Measurements from ENCODE around the gene RUSC1. TPM values are rescaled to one million over a fixed set of nuclear protein-coding genes. Genes with fewer than 3 reads are reported as not detected.
"Not testable (repeated sequence)": the region's sequence is repeated elsewhere in the genome, so short reads cannot be mapped to it uniquely, and the experiment has no call there.

RUSC1 gene
- 10 to 100 TPM; 73.2 to 78.8 TPM for total RNA-seq
- long read RNA-seq, transcript RUSC1-201 (8 exons, 2,163 nt) = minor isoform, 8 of 119 reads
- long read RNA-seq, transcript RUSC1-203 (9 exons, 1,968 nt) = major isoform, 26 of 119 reads
- long read RNA-seq, transcript RUSC1-202 (9 exons, 2,503 nt) = minor isoform, 13 of 119 reads
- long read RNA-seq, transcript RUSC1-214 (8 exons, 1,700 nt) = minor isoform, 17 of 119 reads
- long read RNA-seq, partial matches to known transcripts = 24 of 119 reads
- long read RNA-seq, other reads (novel, unspliced or antisense) = 27 of 119 reads

- ATAC-seq = peak; percentile 37
- DNase-seq = peak; percentile 88 to 91
- intact Hi-C loops (cut with DNase I, micrococcal nuclease) = loop anchor here in 1 of 2 donors (10.0 kb wide), 1 partner anchor 56 kb away; the partner anchor contains the start of gene SCAMP3
These were observed at the start of gene RUSC1 for GRCh38 chr1:155320661-155321617. Gene RUSC1 (plus strand): TSS chr1:155320894. CDS start chr1:155321774, 880 bp downstream.

- DNase-seq = no peak
- intact Hi-C loops (cut with DNase I, micrococcal nuclease) = no loop called here
These were observed 48.0 kb upstream of the RUSC1 start for GRCh38 chr1:155272466-155273342.

GRCh38 chr1:155273343-155274245, 47.1 kb upstream of the RUSC1 start, which contains the start of gene CLK2:
Gene CLK2 (minus strand): TSS chr1:155273504. CDS start chr1:155270977, 2,527 bp downstream.
- intact Hi-C loops (cut with DNase I, micrococcal nuclease) = no loop called here
- DNase-seq (peak; percentile 97 to 98), ATAC-seq (peak; percentile 82)

More at GRCh38 chr1:155272466-155273342, 48.0 kb upstream of the RUSC1 start:
- ATAC-seq = peak; percentile 49

- DNase-seq = peak; percentile 98 to 100
- ATAC-seq = peak; percentile 72
- intact Hi-C loops (cut with DNase I, micrococcal nuclease) = no loop called here
These were observed 43.4 kb upstream of the RUSC1 start, which contains the start of gene HCN3 for GRCh38 chr1:155277070-155277901. Gene HCN3 (plus strand): TSS chr1:155277463. CDS start chr1:155277591, 128 bp downstream.

- ATAC-seq = peak; percentile 56
- intact Hi-C loops (cut with DNase I, micrococcal nuclease) = no loop called here
These were observed 42.6 kb upstream of the RUSC1 start for GRCh38 chr1:155277902-155278688.

GRCh38 chr1:155278689-155279160, 42.0 kb upstream of the RUSC1 start:
- DNase-seq = no peak
- intact Hi-C loops (cut with DNase I, micrococcal nuclease) = no loop called here
- ATAC-seq = no peak

More at GRCh38 chr1:155277902-155278688, 42.6 kb upstream of the RUSC1 start:
- DNase-seq = peak; percentile 74 to 81

- DNase-seq (no peak), ATAC-seq (no peak)
- intact Hi-C loops (cut with DNase I, micrococcal nuclease) = no loop called here
These were observed 41.4 kb upstream of the RUSC1 start for GRCh38 chr1:155279268-155279667.

- intact Hi-C loops (cut with DNase I, micrococcal nuclease) = no loop called here
- no peak for ATAC-seq
- DNase-seq = no peak
These were observed 38.1 kb upstream of the RUSC1 start for GRCh38 chr1:155282488-155283091.

GRCh38 chr1:155284476-155284875, 36.2 kb upstream of the RUSC1 start:
- intact Hi-C loops (cut with DNase I, micrococcal nuclease) = no loop called here
- no peak for ATAC-seq

GRCh38 chr1:155285063-155285462, 35.6 kb upstream of the RUSC1 start:
- DNase-seq = no peak
- intact Hi-C loops (cut with DNase I, micrococcal nuclease) = no loop called here
- ATAC-seq = no peak

More at GRCh38 chr1:155284476-155284875, 36.2 kb upstream of the RUSC1 start:
- DNase-seq = no peak

GRCh38 chr1:155285631-155286044, 35.1 kb upstream of the RUSC1 start:
- DNase-seq (no peak), ATAC-seq (no peak)
- intact Hi-C loops (cut with DNase I, micrococcal nuclease) = no loop called here

GRCh38 chr1:155286544-155286943, 34.1 kb upstream of the RUSC1 start:
- no peak for DNase-seq
- intact Hi-C loops (cut with DNase I, micrococcal nuclease) = no loop called here
- no peak for ATAC-seq

GRCh38 chr1:155287987-155288543, 32.6 kb upstream of the RUSC1 start:
- no peak for ATAC-seq
- intact Hi-C loops (cut with DNase I, micrococcal nuclease) = no loop called here
- DNase-seq = no peak

GRCh38 chr1:155291006-155291405, 29.7 kb upstream of the RUSC1 start:
- intact Hi-C loops (cut with DNase I, micrococcal nuclease) = not testable (repeated sequence)

More at GRCh38 chr1:155291006-155291405, 29.7 kb upstream of the RUSC1 start:
- not testable (repeated sequence) for DNase-seq, ATAC-seq

Data from left colon (tissue), 2 donors.